Mesothelial cell of epicardium (in vitro differentiated cells): ENCODE results near the gene FRAS1. TPM values are rescaled to one million over a fixed set of nuclear protein-coding genes. Genes with fewer than 3 reads are reported as not detected.

Experiments used
- DNase-seq, 2 experiments: peaks; one replicate each; pipeline ENCODE4 v3.0.0; 2021; ENCODE audit warnings: low spot score in 2 of 2; ENCODE audit not compliant: unreplicated experiment in 2 of 2
- H3K27ac Mint-ChIP-seq: 2 replicates; pipeline ENCODE4 v1.8.0; 2021; ENCODE audit warnings: mixed read lengths
- H3K27me3 Mint-ChIP-seq: 2 replicates; pipeline ENCODE4 v1.8.0; 2021; ENCODE audit warnings: low read depth, mixed read lengths
- H3K36me3 Mint-ChIP-seq: 2 replicates; pipeline ENCODE4 v1.8.0; 2021; ENCODE audit warnings: mixed read lengths
- H3K4me1 Mint-ChIP-seq: 2 replicates; pipeline ENCODE4 v1.8.0; 2021; ENCODE audit warnings: mixed read lengths
- H3K4me3 Mint-ChIP-seq: 2 replicates; pipeline ENCODE4 v1.8.0; 2021; ENCODE audit warnings: mild to moderate bottlenecking, moderate library complexity, mixed read lengths
- H3K9me3 Mint-ChIP-seq: 2 replicates; pipeline ENCODE4 v1.8.0; 2021; ENCODE audit warnings: mixed read lengths
- total RNA-seq: library from RNA; stranded (reverse); gene quantifications from 3 replicates; pipeline ENCODE4 v1.2.1, GENCODE V29; 2021
- TF ChIP-seq, protein P1 (sequence below): fragments of 200-600 bp; sonication (generic); IDR thresholded peaks from one replicate; pipeline ENCODE4 v1.5.0; 2021; ENCODE audit warnings: antibody characterized with exemption; ENCODE audit not compliant: unreplicated experiment

Gene FRAS1
- total RNA-seq, 1 donor from 2014 or later: 51.9 TPM

- no peak overlapping the region for H3K27ac Mint-ChIP-seq
- TF ChIP-seq, protein P1, sequence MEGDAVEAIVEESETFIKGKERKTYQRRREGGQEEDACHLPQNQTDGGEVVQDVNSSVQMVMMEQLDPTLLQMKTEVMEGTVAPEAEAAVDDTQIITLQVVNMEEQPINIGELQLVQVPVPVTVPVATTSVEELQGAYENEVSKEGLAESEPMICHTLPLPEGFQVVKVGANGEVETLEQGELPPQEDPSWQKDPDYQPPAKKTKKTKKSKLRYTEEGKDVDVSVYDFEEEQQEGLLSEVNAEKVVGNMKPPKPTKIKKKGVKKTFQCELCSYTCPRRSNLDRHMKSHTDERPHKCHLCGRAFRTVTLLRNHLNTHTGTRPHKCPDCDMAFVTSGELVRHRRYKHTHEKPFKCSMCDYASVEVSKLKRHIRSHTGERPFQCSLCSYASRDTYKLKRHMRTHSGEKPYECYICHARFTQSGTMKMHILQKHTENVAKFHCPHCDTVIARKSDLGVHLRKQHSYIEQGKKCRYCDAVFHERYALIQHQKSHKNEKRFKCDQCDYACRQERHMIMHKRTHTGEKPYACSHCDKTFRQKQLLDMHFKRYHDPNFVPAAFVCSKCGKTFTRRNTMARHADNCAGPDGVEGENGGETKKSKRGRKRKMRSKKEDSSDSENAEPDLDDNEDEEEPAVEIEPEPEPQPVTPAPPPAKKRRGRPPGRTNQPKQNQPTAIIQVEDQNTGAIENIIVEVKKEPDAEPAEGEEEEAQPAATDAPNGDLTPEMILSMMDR: no peak
- no peaks in the 10 kb centered on the region for H3K4me1 Mint-ChIP-seq
- DNase-seq: no peak
- H3K36me3 Mint-ChIP-seq: peaks cover 32% of the 10 kb centered on the region
- H3K27me3 Mint-ChIP-seq: no peaks in the 10 kb centered on the region
- no peak overlapping the region for H3K4me3 Mint-ChIP-seq
- H3K9me3 Mint-ChIP-seq: no peaks in the 10 kb centered on the region
Measured at GRCh38 chr4:78379991-78380729, 323.0 kb downstream of the FRAS1 start.

- Mint-ChIP-seq H3K36me3 (peaks cover 29% of the 10 kb centered on the region), H3K27me3 (no peaks in the 10 kb centered on the region), H3K4me1 (peaks cover 17% of the 10 kb centered on the region), H3K27ac (no peak overlapping the region), H3K9me3 (no peaks in the 10 kb centered on the region), H3K4me3 (no peak overlapping the region)
- TF ChIP-seq, protein P1: no peak
- DNase-seq: no peak
Measured at GRCh38 chr4:78386679-78387078, 329.6 kb downstream of the FRAS1 start.

DNA sequence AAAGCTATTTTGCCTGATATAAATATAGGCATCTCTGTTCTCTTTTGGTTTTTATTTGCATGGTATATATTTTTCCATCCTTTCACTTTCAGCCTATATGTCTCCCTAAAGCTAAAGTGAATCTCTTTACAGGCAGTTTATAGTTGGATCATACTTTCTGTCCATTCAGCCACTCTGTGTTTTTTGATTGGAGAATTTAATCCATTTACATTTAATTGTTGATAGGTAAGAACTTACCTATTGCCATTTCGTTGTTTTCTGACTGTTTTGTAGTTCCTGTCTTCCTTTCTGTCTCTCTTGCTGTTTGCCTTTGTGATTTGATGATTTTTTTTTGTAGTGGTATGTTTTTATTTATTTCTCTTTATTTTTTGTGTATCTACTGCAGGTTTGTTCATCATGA is 338.5 kb downstream of the FRAS1 start:
- Mint-ChIP-seq H3K36me3 (peaks cover 31% of the 10 kb centered on the region), H3K9me3 (peaks cover 36% of the 10 kb centered on the region), H3K27ac (no peak overlapping the region), H3K27me3 (no peaks in the 10 kb centered on the region), H3K4me3 (no peak overlapping the region), H3K4me1 (peaks cover 3% of the 10 kb centered on the region)
- no peak for DNase-seq
- TF ChIP-seq, protein P1: no peak

DNA sequence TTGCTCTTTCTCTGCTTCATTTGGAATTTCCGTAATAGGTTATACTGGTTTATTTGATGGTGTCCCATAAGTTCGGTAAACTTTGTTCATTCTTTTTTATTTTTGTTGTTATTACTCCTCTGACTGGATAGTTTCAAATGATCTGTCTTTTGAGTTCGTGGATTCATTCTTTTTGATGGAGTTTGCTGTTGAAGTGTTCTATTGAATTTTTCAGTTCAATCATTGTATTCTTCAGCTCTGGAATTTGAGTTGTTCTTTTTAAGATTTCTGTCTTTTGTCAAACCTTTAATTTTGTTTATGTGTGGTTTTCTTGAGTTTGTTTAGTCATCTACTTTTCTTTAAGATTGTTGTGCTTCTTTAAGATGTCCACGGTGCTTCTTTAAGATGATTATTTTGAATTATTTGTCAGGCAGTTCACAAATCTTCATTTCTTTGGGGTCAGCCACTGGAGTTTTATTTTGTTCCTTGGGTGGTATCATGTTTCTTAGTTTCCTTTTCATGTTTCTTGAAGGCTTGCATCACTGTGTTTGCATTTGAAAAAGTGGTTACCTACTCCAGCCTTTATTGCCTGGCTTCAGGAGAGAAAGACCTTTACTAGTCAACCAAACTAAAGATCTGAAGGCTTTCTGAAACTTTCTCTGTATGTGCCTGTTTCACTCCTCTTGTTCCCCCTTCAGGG is 339.6 kb downstream of the FRAS1 start:
- no peak for DNase-seq
- H3K36me3 Mint-ChIP-seq: peaks cover 34% of the 10 kb centered on the region
- TF ChIP-seq, protein P1: no peak
- no peak overlapping the region for H3K4me3 Mint-ChIP-seq
- H3K9me3 Mint-ChIP-seq: peaks cover 36% of the 10 kb centered on the region
- no peaks in the 10 kb centered on the region for H3K27me3 Mint-ChIP-seq
- H3K4me1 Mint-ChIP-seq: no peaks in the 10 kb centered on the region
- H3K27ac Mint-ChIP-seq: no peak overlapping the region

DNA sequence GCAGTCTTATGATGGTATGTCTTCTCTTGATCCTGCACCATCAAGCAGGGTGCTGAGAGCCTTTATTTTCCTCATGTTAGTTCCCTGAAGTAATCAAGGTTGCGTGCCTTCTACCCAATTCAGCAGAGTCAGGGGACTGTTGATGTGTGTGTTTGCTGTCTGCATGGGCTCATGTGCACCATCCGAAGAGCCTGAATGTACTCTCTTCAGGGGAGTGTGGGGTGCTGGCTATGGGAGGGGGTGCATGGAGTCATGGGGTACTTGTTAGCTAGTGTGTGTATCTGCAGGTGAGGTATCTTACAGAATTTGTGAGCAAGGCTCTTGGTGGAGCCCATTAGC is 340.1 kb downstream of the FRAS1 start:
- Mint-ChIP-seq H3K4me3 (no peak overlapping the region), H3K4me1 (no peaks in the 10 kb centered on the region), H3K9me3 (peaks cover 36% of the 10 kb centered on the region), H3K27ac (no peak overlapping the region), H3K27me3 (no peaks in the 10 kb centered on the region), H3K36me3 (peaks cover 34% of the 10 kb centered on the region)
- no peak for DNase-seq
- TF ChIP-seq, protein P1: no peak
